K562 (cell line): ENCODE data around the gene ZNF594. TPM values are rescaled to one million over a fixed set of nuclear protein-coding genes. Genes with fewer than 3 reads are reported as not detected.

Experiments used
- ATAC-seq: fragments of 200-7000 bp; cut with Tn5 transposase; 3 replicates; pipeline ENCODE4 v1.9.1; 2020; ENCODE audit warnings: moderate library complexity
- BruUV-seq: library from RNA; stranded (reverse); fragments of 400-500 nt; replicated peaks from 2 replicates; lab custom pipeline; 2021; lab: Mats Ljungman, UMichigan
- CTCF ChIA-PET: fragments of 300-600 bp; formaldehyde crosslinking; extraction: SDS; loops from one replicate; lab custom pipeline; 2021; ENCODE audit warnings: low intra/inter-chr PET ratio; lab: Yijun Ruan, JAX
- POLR2A ChIA-PET: fragments of 300-600, 350-650 bp; sonication (Branson Sonifier 250); formaldehyde crosslinking; extraction: SDS; loops from one replicate; lab custom pipeline; 2021; ENCODE audit warnings: antibody characterized with exemption, inconsistent platforms; lab: Yijun Ruan, JAX
- DNase-seq, 4 experiments: peaks; one replicate each; pipeline versions ENCODE4 v3.0.0 to v3.0.0-alpha.2; 2011 to 2018; ENCODE audit warnings: low spot score in 3 of 4, mixed read lengths in 3 of 4; ENCODE audit errors: extremely low read depth in 1 of 4
- FAIRE-seq: peaks from 2 replicates; lab custom pipeline; 2011; peaks lifted over from hg19 to GRCh38; lab: Jason Lieb, UNC
- H2AFZ ChIP-seq: 2 replicates; pipeline ENCODE4 v1.6.0; 2011; ENCODE audit warnings: low read depth, low read length, control low read depth, inconsistent platforms
- H3K27ac ChIP-seq: fragments of 200-600 bp; 3 replicates; pipeline ENCODE4 v1.8.0; 2011; ENCODE audit warnings: low read depth, mild to moderate bottlenecking, control low read depth, inconsistent platforms, low read length, moderate library complexity, mixed read lengths; ENCODE audit errors: extremely low read depth
- H3K27me3 ChIP-seq, 2 experiments: fragments of 300-600 bp in 1 of 2; 2 replicates in 1 of 2; 3 replicates in 1 of 2; pipeline versions ENCODE4 v1.6.0 to v1.8.0; 2011; ENCODE audit warnings: inconsistent platforms in 2 of 2, low read length in 2 of 2, mild to moderate bottlenecking in 1 of 2, mixed read lengths in 1 of 2, moderate library complexity in 1 of 2; ENCODE audit not compliant: control insufficient read depth in 2 of 2, insufficient read depth in 2 of 2
- H3K36me3 ChIP-seq: fragments of 300-600 bp; 3 replicates; pipeline ENCODE4 v1.8.0; 2011; ENCODE audit warnings: mild to moderate bottlenecking, low read length, inconsistent platforms; ENCODE audit not compliant: control insufficient read depth, insufficient read depth
- H3K4me1 ChIP-seq, 2 experiments: fragments of 200-600 bp in 1 of 2; replicated peaks in 1 of 2; 2 replicates in 1 of 2; 3 replicates in 1 of 2; pipeline versions ENCODE4 v1.5.1 to v1.8.0; 2011; ENCODE audit warnings: inconsistent platforms in 2 of 2, low read length in 2 of 2, mild to moderate bottlenecking in 1 of 2, mixed read lengths in 1 of 2, moderate library complexity in 1 of 2; ENCODE audit not compliant: control insufficient read depth in 2 of 2, insufficient read depth in 2 of 2
- H3K4me2 ChIP-seq: 2 replicates; pipeline ENCODE4 v1.6.1; 2011; ENCODE audit warnings: low read length, control low read depth, inconsistent platforms, mixed read lengths; ENCODE audit not compliant: insufficient read depth
- H3K4me3 ChIP-seq: fragments of 200-600 bp; sonication (generic), shearing (Covaris generic); 2 replicates; pipeline ENCODE4 v1.5.1; 2016; ENCODE audit warnings: control low read depth, inconsistent platforms
- H3K79me2 ChIP-seq: fragments of 200-600 bp; 3 replicates; pipeline ENCODE4 v1.8.0; 2011; ENCODE audit warnings: low read length, inconsistent platforms; ENCODE audit not compliant: control insufficient read depth, insufficient read depth
- H3K9ac ChIP-seq, 2 experiments: 2 replicates each; pipeline versions ENCODE4 v1.6.0 to v1.6.1; 2011; ENCODE audit warnings: low read depth in 2 of 2, low read length in 2 of 2, control low read depth in 1 of 2, inconsistent platforms in 1 of 2, mild to moderate bottlenecking in 1 of 2, mixed read lengths in 1 of 2; ENCODE audit not compliant: insufficient read depth in 1 of 2
- H3K9me1 ChIP-seq: one replicate; pipeline ENCODE4 v1.6.0; 2011; ENCODE audit warnings: inconsistent platforms, mild to moderate bottlenecking, low read length, moderate library complexity; ENCODE audit not compliant: control insufficient read depth, insufficient read depth
- H3K9me3 ChIP-seq: replicated peaks from 2 replicates; pipeline ENCODE4 v1.5.1; 2011; ENCODE audit warnings: low read depth, low read length, inconsistent platforms; ENCODE audit not compliant: control insufficient read depth, insufficient read depth
- H4K20me1 ChIP-seq: replicated peaks from 2 replicates; pipeline ENCODE4 v1.6.1; 2011; ENCODE audit warnings: low read length, inconsistent platforms, mixed read lengths; ENCODE audit not compliant: control insufficient read depth, insufficient read depth
- IRF2 ChIP-seq: sonication (generic); formaldehyde crosslinking; IDR thresholded peaks from 2 replicates; pipeline ENCODE4 v1.8.1; 2022; ENCODE audit warnings: mild to moderate bottlenecking, missing genetic modification reagents
- KDM5B ChIP-seq: fragments of 200-600 bp; sonication (generic); IDR thresholded peaks from 2 replicates; pipeline ENCODE4 v1.6.1; 2012; ENCODE audit warnings: low read depth, mild to moderate bottlenecking, moderate library complexity, low read length, control low read depth, inconsistent platforms; ENCODE audit not compliant: insufficient replicate concordance
- PYGO2 ChIP-seq: fragments of 450-650 bp; IDR thresholded peaks from 2 replicates; pipeline ENCODE4 v1.6.1; 2016; ENCODE audit warnings: mild to moderate bottlenecking, missing genetic modification characterization, moderate library complexity, missing compliant biosample characterization
- RBM25 ChIP-seq: fragments of 200-400 bp; formaldehyde crosslinking; IDR thresholded peaks from 2 replicates; pipeline ENCODE4 v1.6.1; 2018; ENCODE audit warnings: low read length, low read depth, moderate library complexity; ENCODE audit not compliant: severe bottlenecking
- TRIM28 ChIP-seq: fragments of 450-650 bp; IDR thresholded peaks from 2 replicates; pipeline ENCODE4 v1.6.1; 2017
- XRCC3 ChIP-seq: fragments of 450-650 bp; IDR thresholded peaks from 2 replicates; pipeline ENCODE4 v1.6.1; 2017; ENCODE audit warnings: mild to moderate bottlenecking, moderate library complexity
- ZNF121 ChIP-seq: sonication (generic); formaldehyde crosslinking; conservative IDR thresholded peaks from 2 replicates; pipeline ENCODE4 v1.8.0; 2022; ENCODE audit warnings: missing genetic modification reagents
- ZNF263 ChIP-seq: sonication (generic); formaldehyde crosslinking; IDR thresholded peaks from 2 replicates; pipeline ENCODE4 v1.8.0; 2022; ENCODE audit warnings: mild to moderate bottlenecking, missing genetic modification reagents, borderline replicate concordance
- ZNF75A ChIP-seq: fragments of 450-650 bp; formaldehyde crosslinking; IDR thresholded peaks from 2 replicates; pipeline ENCODE4 v1.4.0; 2020; ENCODE audit warnings: mild to moderate bottlenecking
- WGBS: fragments of 100-300 bp; shearing (Covaris generic); methylation state at CpG from one replicate; pipeline ENCODE4 v1.1.6; 2016; ENCODE audit warnings: low coverage, mixed read lengths; ENCODE audit not compliant: insufficient coverage; ENCODE audit errors: missing lambda C conversion rate; 5-methylcytosine and 5-hydroxymethylcytosine counted together
- in situ Hi-C: fragments of 300-500 bp; cut with MboI; formaldehyde crosslinking; loops from 4 replicates; pipeline ENCODE4 v1.15.0; 2018; ENCODE audit warnings: inconsistent platforms, mixed read lengths
- intact Hi-C: fragments of 100-400 bp; cut with micrococcal nuclease; formaldehyde crosslinking; loops from 2 replicates; pipeline ENCODE4 v1.14.2; 2022
- polyA plus RNA-seq, 8 experiments: library from polyadenylated mRNA; depleted of rRNA in 4 of 8; stranded (reverse) in 5 of 8; unstranded in 3 of 8; fragments of >200 nt; fragmentation: Nextera tagmentation in 2 of 8; fragmentation: Illumina TruSeq in 1 of 8; extraction: Ambion mirVana in 2 of 8; extraction: Trizol in 1 of 8; gene quantifications; 2 replicates each; pipeline versions ENCODE4 v1.2.1 to v1.2.3, GENCODE V29; 2011 to 2014; ENCODE audit warnings: inconsistent platforms in 1 of 8, missing spikeins in 1 of 8
- total RNA-seq, 7 experiments: library from RNA; depleted of rRNA in 6 of 7; stranded (reverse); fragments of >200 nt in 6 of 7; fragmentation: Illumina TruSeq in 2 of 7; extraction: Trizol in 2 of 7; gene quantifications; 2 replicates each; pipeline versions ENCODE4 v1.2.1 to v1.2.3, GENCODE V29; 2011 to 2021; ENCODE audit warnings: low replicate concordance in 1 of 7
- TF ChIP-seq, protein P1 (sequence below): fragments of 450-650 bp; IDR thresholded peaks from 2 replicates; pipeline ENCODE4 v1.6.1; 2018; ENCODE audit warnings: mild to moderate bottlenecking, low read depth; ENCODE audit not compliant: partially characterized antibody
- TF ChIP-seq, protein P2 (sequence below): fragments of 450-650 bp; IDR thresholded peaks from 2 replicates; pipeline ENCODE4 v1.6.1; 2014; ENCODE audit warnings: low read depth, mild to moderate bottlenecking, moderate library complexity, borderline replicate concordance

The ZNF594 gene
- total and polyA plus RNA-seq, 9 of the 15 experiments (the other 6 are each of a cell fraction or from before 2014, with no cell fraction given), result 0.24 to 4.7 (median 2.6) TPM

DNA sequence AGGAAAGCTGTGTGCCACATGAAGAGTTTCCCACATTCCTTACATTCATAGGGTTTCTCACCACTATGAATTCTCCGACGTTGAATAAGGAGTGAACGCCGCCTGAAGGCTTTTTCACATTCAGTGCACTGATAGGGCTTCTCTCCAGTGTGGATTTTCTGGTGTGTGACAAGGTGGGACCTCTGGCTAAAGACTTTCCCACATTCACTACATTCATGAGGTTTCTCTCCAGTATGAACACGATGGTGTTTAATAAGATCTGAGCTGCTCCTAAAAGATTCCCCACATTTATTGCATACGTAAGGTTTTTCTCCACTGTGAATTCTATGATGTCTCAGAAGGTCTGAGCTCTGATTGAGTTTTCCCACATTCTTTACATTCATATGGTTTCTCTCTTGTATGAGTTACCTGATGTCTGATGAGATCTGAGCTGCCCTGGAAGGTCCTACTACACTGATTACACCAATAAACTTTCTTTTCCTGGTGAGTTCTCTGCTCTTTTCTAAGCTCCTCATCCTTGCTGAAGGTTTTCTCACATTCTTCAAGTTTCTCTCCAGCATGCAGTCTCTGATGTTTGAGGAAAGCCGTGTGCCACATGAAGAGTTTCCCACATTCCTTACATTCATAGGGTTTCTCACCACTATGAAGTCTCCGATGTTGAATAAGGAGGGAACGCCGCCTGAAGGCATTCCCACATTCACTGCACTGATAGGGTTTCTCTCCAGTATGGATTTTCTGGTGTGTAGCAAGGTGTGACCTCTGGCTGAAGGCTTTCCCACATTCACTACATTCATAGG lies 10.0 kb downstream of the ZNF594 start:
- ATAC-seq (no peak), DNase-seq (no peak), FAIRE-seq (no peak)
- Histone ChIP-seq H3K36me3 (no peaks in the 10 kb centered on the region), H3K27me3 (no peaks in the 10 kb centered on the region), H2AFZ (no peak overlapping the region), H3K9ac (no peak overlapping the region), H3K79me2 (no peaks in the 10 kb centered on the region), H4K20me1 (no peaks in the 10 kb centered on the region), H3K4me1 (no peaks in the 10 kb centered on the region), H3K4me2 (no peak overlapping the region), H3K4me3 (no peak overlapping the region), H3K9me3 (peaks cover 25% of the 10 kb centered on the region), H3K27ac (no peak overlapping the region), H3K9me1 (no peaks in the 10 kb centered on the region)
- no peak for TF ChIP-seq PYGO2
- TF ChIP-seq ZNF263, result no peak
- TF ChIP-seq KDM5B, result no peak
- TF ChIP-seq, protein P1, sequence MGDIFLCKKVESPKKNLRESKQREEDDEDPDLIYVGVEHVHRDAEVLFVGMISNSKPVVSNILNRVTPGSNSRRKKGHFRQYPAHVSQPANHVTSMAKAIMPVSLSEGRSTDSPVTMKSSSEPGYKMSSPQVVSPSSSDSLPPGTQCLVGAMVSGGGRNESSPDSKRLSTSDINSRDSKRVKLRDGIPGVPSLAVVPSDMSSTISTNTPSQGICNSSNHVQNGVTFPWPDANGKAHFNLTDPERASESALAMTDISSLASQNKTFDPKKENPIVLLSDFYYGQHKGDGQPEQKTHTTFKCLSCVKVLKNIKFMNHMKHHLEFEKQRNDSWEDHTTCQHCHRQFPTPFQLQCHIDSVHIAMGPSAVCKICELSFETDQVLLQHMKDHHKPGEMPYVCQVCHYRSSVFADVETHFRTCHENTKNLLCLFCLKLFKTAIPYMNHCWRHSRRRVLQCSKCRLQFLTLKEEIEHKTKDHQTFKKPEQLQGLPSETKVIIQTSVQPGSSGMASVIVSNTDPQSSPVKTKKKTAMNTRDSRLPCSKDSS, result peak; percentile 67
- TF ChIP-seq ZNF75A (CRISPR knock-in tag), result peak; percentile 91
- TF ChIP-seq TRIM28, result peak; percentile 77; the same call in 1 of the 2 replicates
- no peak for TF ChIP-seq IRF2
- TF ChIP-seq, protein P2, sequence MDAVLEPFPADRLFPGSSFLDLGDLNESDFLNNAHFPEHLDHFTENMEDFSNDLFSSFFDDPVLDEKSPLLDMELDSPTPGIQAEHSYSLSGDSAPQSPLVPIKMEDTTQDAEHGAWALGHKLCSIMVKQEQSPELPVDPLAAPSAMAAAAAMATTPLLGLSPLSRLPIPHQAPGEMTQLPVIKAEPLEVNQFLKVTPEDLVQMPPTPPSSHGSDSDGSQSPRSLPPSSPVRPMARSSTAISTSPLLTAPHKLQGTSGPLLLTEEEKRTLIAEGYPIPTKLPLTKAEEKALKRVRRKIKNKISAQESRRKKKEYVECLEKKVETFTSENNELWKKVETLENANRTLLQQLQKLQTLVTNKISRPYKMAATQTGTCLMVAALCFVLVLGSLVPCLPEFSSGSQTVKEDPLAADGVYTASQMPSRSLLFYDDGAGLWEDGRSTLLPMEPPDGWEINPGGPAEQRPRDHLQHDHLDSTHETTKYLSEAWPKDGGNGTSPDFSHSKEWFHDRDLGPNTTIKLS, result no peak
- no peak for TF ChIP-seq ZNF121
- 0 out of 2 replicates have a peak, but pooled peaks have one; percentile 19 for TF ChIP-seq XRCC3
- peak; percentile 58 for TF ChIP-seq RBM25
- in situ Hi-C loops, result no loop called here
- intact Hi-C loops, result loop anchor here (10.0 kb wide), 1 partner anchor 77 kb away; no protein-coding TSS in a partner anchor
- WGBS, result 71% methylated on average over 10 of the region's 10 CpGs
- no TSS peak for BruUV-seq
- CTCF ChIA-PET, result no interaction called here
- POLR2A ChIA-PET, result interaction anchor here (0.5 kb wide), 1 partner anchor 81 kb away, joined by 3 read pairs; no protein-coding TSS in a partner anchor
